Skeletal muscle satellite cell (primary cell): ENCODE measurements around the gene CYB5D1.

ENCODE experiments used
- H3K27me3 ChIP-seq: 2 replicates; pipeline ENCODE4 v1.7.0; 2013; ENCODE audit warnings: low read length; ENCODE audit not compliant: control insufficient read depth, insufficient read depth
- H3K36me3 ChIP-seq: 2 replicates; pipeline ENCODE4 v1.7.0; 2013; ENCODE audit warnings: mild to moderate bottlenecking, control low read depth, low read length; ENCODE audit not compliant: insufficient read depth
- H3K4me1 ChIP-seq: 2 replicates; pipeline ENCODE4 v1.7.0; 2013; ENCODE audit warnings: low read length; ENCODE audit not compliant: control insufficient read depth, insufficient read depth
- H3K4me2 ChIP-seq: 2 replicates; pipeline ENCODE4 v1.7.0; 2013; ENCODE audit warnings: mild to moderate bottlenecking, low read length
- H3K4me3 ChIP-seq: 2 replicates; pipeline ENCODE4 v1.7.0; 2013; ENCODE audit warnings: low read length
- H3K9ac ChIP-seq: 2 replicates; pipeline ENCODE4 v1.7.0; 2013; ENCODE audit warnings: mild to moderate bottlenecking, low read depth, low read length, moderate library complexity
- H3K9me3 ChIP-seq: replicated peaks from 2 replicates; pipeline ENCODE4 v1.7.0; 2013; ENCODE audit warnings: mild to moderate bottlenecking, control low read depth, low read length

The CYB5D1 gene

DNA sequence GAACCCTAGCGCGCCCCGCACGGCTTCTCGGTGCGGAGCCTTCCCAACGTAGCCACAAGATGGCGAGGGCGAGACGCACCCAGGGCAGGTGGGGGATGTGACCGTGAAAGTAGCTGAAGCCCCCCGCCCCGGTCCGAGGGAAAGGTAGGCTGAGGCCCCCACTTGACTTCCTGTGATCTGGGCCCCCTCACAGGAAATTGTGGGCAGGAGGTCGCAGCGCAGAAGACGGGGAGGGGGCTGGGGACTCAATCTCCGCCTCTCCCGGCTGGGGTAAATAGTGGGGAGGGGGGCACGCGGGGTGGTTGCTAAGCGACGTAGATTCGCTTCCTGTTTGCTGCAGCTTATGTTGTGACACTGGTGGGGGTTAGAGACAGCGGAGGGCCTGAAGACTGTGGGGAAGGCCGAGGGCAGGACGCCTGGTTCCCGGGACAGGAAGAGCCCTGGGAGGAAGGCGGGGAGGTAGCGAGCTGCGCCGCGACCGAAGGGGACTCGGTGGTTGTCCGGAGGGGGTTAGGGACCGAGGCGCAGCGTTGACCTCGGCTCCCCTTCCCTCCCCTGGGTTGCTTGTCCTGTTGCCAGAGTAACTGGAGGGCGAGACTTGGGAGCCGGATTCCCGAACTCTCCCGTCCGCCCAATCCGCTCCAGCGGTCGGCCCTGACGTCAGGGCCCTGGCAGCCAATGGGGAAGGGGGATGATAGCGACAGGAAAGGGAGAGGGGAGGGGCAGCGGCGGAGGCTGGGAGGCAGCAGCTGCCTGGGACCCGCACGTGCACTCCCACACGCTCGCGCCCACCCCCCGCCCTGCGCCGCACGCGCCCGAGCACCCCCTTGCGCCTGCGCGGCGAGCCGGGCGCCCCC, 22.6 kb upstream of the CYB5D1 start:
- Histone ChIP-seq H3K4me3 (peak overlapping the region; percentile 86), H3K36me3 (no peaks in the 10 kb centered on the region), H3K27me3 (peaks cover 19% of the 10 kb centered on the region), H3K9ac (peak overlapping the region; percentile 87), H3K9me3 (no peaks in the 10 kb centered on the region), H3K4me1 (peaks cover 39% of the 10 kb centered on the region), H3K4me2 (peak overlapping the region; percentile 99)

DNA sequence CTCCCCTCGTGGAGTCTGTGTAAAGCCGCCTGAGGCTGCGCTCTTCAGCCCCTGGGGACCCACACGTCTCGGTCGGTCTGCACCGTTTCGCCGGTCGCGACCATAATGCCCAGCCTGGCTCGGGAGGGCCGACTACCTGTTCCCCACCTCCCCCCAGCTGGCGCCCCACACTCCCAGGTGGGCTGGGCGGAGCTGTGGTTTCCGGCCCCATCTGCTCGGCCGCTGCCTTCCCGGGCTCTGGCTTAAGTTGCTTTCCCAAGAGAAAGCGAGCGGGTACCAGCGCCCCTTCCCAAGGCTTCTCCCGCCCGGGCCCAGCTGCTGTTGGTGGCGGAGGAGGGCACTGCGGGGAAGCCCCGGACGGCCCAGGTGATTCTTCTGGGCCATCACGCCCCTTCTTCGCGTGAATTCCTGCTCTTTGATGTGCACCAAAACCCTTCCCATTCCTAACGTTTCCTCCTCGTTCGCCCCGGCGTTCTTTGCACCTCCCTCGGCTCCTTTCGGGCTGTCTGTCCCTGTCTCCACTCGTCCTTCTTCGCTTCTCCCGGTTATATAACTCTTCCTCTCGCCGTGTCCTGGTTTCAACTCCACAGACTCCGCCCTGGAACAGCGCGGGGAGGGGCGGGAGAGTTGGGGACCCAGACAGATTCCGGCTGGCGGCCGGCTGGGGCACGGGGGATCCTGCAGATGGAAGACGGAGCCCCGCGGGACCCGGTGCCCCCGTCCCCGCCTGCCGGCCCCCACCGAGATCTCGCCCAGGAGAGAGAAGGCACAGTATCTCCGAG, 21.8 kb upstream of the CYB5D1 start:
- Histone ChIP-seq H3K4me2 (peak overlapping the region; percentile 99), H3K4me3 (peak overlapping the region; percentile 86), H3K9me3 (no peaks in the 10 kb centered on the region), H3K9ac (peak overlapping the region; percentile 87), H3K36me3 (no peaks in the 10 kb centered on the region), H3K27me3 (peaks cover 10% of the 10 kb centered on the region), H3K4me1 (peaks cover 45% of the 10 kb centered on the region)

DNA sequence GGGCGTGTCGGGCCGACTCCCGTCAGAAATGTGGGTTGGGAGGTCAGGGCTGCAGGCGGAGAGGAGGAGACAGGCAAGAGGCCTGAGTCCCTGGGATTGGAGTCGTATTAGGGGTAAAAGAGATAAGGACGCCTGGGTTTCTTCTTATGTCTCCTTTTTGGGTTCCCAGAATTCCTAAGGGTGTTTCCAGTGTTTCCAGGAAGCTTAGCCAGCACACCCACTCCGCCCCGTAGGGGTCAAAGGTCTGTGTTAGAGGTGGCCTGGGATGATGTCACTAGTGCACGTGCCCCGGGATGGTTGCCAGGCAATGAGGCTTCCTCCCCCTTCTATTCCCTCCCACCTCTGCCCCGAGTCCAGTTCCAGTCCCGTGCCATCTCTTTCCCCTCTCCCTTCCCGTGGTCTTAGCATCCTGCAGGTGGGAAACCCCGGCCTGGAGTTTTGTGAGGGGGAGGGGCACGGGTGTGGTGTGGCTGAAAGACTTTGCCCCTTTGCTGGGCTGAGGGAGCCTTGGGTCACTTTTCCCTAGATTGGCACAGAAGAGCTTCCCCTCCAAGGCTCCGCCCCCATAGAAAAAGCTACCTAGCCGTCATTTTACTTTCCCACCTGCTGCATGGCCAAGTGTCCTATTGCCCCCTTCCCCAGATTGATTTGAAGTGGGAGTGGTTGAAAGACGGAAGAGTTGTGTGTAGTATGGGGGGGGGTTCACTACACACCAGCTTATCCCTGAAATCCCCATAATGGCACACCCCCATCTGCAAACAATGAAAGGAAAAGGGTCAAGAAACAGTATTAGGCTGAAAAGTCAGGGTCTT, 21.0 kb upstream of the CYB5D1 start:
- Histone ChIP-seq H3K4me3 (peak overlapping the region; percentile 86), H3K9me3 (no peaks in the 10 kb centered on the region), H3K36me3 (no peaks in the 10 kb centered on the region), H3K9ac (peak overlapping the region; percentile 87), H3K4me1 (peaks cover 50% of the 10 kb centered on the region), H3K4me2 (peak overlapping the region; percentile 99), H3K27me3 (peaks cover 2% of the 10 kb centered on the region)

DNA sequence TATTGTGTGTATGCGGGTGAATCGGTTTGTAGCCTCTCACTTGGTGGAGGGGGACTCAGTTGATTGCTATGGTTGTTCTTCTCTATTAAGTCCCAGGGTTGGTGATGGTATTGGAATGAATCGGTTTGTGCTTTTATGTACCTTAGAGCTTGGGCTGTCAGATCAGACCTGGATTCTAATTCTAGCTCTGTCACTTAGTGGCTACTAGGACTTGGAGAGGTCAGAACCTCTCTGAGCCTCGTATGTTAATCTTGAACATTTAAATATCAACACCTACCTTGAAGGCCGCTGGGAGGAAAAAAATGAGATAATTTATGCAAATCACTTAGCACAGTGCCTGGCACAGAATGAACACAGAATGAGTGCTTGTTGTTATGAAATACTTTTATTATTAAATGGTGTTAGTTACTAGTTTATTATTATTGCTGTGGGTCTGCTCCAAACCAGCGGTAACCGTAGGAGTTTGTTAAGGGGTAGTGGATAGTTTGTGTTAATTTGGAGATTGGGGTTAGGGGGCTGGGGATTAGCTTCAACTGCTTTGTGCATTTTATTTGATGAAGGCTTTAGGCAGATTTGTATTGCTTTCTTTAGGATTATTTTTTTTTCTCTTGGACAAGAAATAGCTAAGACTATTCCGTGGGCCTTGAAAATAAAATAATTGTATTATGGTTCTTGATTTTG, 20.3 kb upstream of the CYB5D1 start:
- H3K4me1 ChIP-seq: peaks cover 53% of the 10 kb centered on the region
- no peaks in the 10 kb centered on the region for H3K36me3 ChIP-seq
- peak overlapping the region; percentile 86 for H3K4me3 ChIP-seq
- H3K9me3 ChIP-seq: no peaks in the 10 kb centered on the region
- H3K9ac ChIP-seq: peak overlapping the region; percentile 20
- no peaks in the 10 kb centered on the region for H3K27me3 ChIP-seq
- H3K4me2 ChIP-seq: peak overlapping the region; percentile 99

DNA sequence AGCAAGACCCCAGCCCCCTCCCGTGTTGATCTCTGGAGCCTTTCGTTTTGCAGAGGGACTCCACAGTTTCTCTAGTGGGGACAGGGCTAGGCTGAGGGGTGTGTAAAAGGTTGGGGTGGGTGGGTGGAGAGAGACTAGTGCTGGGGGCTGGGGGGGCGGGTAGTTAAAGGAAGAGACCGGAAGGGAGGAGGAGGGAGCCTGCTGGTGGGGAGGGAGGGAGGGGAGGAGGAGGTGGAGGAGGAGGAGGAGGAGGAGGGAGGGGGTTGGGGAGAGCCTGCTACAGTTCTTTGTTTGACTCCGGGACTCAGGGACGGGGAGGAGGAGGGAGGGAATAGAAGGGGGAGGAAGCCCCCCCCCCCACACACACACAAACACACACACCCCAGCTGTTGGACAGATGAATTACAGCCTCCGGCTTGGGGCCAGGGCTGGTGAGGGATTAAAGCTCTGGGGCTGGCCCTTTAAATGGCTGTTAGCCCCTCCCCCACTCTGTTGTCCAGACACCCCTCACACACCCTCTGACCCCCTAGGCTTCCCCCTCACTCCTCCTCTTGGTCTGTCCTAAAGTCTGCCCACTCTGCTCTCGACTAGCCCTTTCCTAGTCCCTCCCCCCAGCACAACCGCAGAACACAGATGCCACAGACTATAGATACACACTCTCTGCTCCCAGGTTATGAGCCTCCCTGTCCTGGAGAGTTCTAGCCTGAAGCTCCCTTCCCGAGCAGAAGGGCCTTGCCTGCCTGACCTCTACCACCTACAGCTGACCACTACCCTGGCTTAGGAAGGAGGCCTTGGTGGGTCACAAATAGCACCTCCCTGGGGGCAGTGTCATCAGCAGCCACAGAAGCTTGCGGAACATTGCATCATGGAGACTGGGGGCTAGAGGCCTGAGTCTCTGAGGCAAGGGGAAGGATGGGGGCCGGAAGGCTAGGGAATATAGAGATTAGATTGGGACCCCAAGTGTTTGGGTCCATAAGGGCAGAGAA, 19.4 kb upstream of the CYB5D1 start:
- H3K27me3 ChIP-seq: no peaks in the 10 kb centered on the region
- H3K9me3 ChIP-seq: no peaks in the 10 kb centered on the region
- peak overlapping the region; percentile 36 for H3K9ac ChIP-seq
- peak overlapping the region; percentile 86 for H3K4me3 ChIP-seq
- H3K4me2 ChIP-seq: peak overlapping the region; percentile 99
- H3K36me3 ChIP-seq: no peaks in the 10 kb centered on the region
- H3K4me1 ChIP-seq: peaks cover 49% of the 10 kb centered on the region

DNA sequence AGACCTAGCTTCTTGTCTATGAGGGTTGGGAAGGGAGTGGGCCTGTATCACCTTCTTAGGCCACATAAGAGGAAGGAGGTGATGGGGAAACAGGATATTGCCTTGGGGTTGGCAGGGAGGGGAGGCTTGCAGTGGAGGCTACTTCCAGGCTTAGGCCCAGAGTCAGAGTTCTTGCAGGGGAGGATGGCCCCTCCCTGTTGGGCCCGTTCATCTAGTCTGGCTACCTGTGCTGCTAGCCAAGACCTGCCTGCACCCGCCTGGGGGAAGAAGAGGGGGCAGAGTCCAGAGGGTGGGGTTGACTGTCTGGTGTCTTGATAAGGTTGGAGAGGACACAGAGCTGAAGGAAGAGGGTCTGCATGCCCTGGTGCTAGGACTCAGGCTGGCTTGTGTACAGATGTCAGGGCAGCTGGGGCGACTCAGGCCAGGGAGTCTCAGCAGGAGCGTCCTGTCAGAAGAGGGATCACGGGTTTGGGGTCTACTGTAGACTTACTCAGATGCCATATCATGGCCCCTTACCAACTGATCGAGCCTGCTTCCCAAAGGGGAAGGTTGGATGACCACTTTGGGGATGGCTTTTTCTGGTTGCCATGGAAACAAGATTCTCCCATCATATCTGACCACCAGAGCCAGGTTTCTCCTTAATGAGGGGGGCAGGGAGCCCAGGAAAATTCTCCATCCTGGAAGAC, 18.5 kb upstream of the CYB5D1 start:
- Histone ChIP-seq H3K27me3 (no peaks in the 10 kb centered on the region), H3K9ac (peak overlapping the region; percentile 36), H3K4me3 (no peak overlapping the region), H3K9me3 (no peaks in the 10 kb centered on the region), H3K36me3 (no peaks in the 10 kb centered on the region), H3K4me1 (peaks cover 46% of the 10 kb centered on the region), H3K4me2 (peak overlapping the region; percentile 76)

DNA sequence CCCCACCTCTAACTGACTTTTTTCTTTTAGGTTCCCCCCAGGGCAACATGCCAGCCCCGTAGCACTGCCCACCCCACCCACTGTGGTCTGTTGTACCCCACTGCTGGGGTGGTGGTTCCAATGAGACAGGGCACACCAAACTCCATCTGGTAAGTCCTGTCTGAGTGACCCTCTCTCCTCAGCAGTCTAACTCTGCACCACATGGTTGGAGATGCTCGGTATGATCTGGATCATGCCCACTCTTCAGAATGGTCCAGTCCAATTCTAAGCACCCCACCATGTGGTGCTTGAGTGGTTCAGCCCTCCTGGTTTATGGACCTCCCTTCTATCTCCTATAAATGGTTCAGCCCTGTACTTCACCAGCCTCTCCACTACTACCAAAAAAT, 17.9 kb upstream of the CYB5D1 start:
- no peak overlapping the region for H3K9ac ChIP-seq
- H3K36me3 ChIP-seq: no peaks in the 10 kb centered on the region
- H3K4me1 ChIP-seq: peaks cover 47% of the 10 kb centered on the region
- no peaks in the 10 kb centered on the region for H3K9me3 ChIP-seq
- H3K4me3 ChIP-seq: no peak overlapping the region
- H3K4me2 ChIP-seq: no peak overlapping the region
- H3K27me3 ChIP-seq: no peaks in the 10 kb centered on the region

DNA sequence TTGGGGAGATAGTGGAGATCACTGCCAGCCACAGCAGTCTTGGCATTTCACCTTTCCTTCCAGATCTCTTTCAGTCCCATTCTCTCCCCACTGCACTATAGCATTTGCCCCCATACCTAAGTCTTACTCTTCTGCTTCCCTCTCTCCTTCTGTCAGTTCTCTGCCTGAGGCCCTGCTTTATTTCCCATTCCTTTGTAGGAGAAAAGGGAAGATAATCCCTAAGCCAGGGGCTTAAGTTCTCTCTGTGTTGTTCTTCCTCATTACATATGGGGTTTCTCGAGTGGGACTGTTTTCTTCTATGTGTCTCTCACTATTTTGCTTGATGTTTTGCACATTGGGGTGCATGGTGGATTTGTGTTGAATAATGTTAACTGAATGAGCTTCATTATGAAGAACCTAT, 17.4 kb upstream of the CYB5D1 start:
- H3K9ac ChIP-seq: no peak overlapping the region
- H3K27me3 ChIP-seq: no peaks in the 10 kb centered on the region
- no peaks in the 10 kb centered on the region for H3K9me3 ChIP-seq
- no peak overlapping the region for H3K4me2 ChIP-seq
- H3K4me1 ChIP-seq: peaks cover 52% of the 10 kb centered on the region
- H3K36me3 ChIP-seq: no peaks in the 10 kb centered on the region
- H3K4me3 ChIP-seq: no peak overlapping the region

DNA sequence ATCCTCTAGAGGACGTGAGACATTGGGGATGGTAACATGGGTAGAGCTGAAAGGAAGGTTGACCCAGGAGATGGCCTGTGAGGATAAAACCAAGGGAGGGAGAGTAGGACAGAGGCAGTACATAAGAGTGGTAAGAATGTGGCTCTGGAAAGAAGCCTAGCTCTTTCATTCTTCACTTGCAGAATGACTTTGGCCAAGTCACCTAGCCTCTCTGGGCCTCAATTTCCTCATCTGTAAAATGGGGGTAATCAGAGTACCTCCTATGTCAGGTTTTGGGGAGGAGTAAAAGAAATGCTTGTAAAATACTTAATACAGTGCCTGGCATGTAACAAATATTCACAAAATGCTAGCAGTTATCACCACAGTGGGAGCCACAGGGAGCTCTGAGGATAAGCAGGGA, 16.9 kb upstream of the CYB5D1 start:
- Histone ChIP-seq H3K9me3 (no peaks in the 10 kb centered on the region), H3K9ac (peak overlapping the region; percentile 96), H3K27me3 (no peaks in the 10 kb centered on the region), H3K4me1 (peaks cover 55% of the 10 kb centered on the region), H3K36me3 (no peaks in the 10 kb centered on the region), H3K4me2 (peak overlapping the region; percentile 99), H3K4me3 (peak overlapping the region; percentile 81)
